Measurements from ENCODE around the gene ZNF746. TPM values are rescaled to one million over a fixed set of nuclear protein-coding genes. Genes with fewer than 3 reads are reported as not detected.

Gene ZNF746
- total RNA-seq, 2 donors from 2014 or later: 20.1 to 22.3 TPM

DNA sequence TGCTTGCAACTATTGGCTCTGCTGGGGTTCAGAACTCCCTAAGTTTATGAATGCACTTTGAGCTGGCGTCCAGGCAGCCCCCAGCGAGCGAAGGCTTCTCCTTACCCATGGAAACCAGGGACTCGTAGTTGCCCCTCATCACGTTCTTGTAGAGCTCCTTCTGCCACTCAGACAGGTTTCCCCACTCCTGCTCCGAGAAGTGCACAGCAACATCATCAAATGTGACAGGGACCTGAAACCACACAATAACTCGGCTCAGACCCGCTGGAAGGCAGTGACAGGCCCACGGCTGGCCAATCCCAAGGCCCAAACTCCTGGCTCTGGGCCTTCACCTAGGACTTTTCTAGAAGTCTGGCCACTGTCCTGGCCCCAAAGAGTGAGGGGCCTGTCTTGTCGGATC is 43.6 kb downstream of the ZNF746 start:
- Histone ChIP-seq H3K9me3 (ENCODE audit: control insufficient read depth, low read length) (no peaks in the 10 kb centered on the region), H3K9ac (ENCODE audit: extremely low read depth, low read length, poor library complexity, severe bottlenecking) (no peak overlapping the region), H3K4me3 (ENCODE audit: low read length) (no peak overlapping the region), H3K27me3 (ENCODE audit: control insufficient read depth, insufficient read depth, low read length, poor library complexity, severe bottlenecking) (no peaks in the 10 kb centered on the region), H3K4me1 (ENCODE audit: control insufficient read depth, insufficient read depth, low read length) (peaks cover 4% of the 10 kb centered on the region), H3K27ac (ENCODE audit: low read depth, low read length) (no peak overlapping the region), H3K36me3 (ENCODE audit: control insufficient read depth, insufficient read depth, low read length) (peaks cover 66% of the 10 kb centered on the region)
- no peak overlapping the region for H3K27ac Mint-ChIP-seq
- no peaks in the 10 kb centered on the region for H3K9me3 Mint-ChIP-seq
- H3K4me1 Mint-ChIP-seq: peaks cover 8% of the 10 kb centered on the region
- 94 to 95% methylated on average over 9 to 10 of the region's 10 CpGs for WGBS, 2 experiments (ENCODE audit: insufficient coverage in 1 of 2, insufficient read length in 1 of 2)
- TF ChIP-seq, protein P1, sequence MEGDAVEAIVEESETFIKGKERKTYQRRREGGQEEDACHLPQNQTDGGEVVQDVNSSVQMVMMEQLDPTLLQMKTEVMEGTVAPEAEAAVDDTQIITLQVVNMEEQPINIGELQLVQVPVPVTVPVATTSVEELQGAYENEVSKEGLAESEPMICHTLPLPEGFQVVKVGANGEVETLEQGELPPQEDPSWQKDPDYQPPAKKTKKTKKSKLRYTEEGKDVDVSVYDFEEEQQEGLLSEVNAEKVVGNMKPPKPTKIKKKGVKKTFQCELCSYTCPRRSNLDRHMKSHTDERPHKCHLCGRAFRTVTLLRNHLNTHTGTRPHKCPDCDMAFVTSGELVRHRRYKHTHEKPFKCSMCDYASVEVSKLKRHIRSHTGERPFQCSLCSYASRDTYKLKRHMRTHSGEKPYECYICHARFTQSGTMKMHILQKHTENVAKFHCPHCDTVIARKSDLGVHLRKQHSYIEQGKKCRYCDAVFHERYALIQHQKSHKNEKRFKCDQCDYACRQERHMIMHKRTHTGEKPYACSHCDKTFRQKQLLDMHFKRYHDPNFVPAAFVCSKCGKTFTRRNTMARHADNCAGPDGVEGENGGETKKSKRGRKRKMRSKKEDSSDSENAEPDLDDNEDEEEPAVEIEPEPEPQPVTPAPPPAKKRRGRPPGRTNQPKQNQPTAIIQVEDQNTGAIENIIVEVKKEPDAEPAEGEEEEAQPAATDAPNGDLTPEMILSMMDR (conservative IDR thresholded peaks at IDR 0.05): no peak
- H3K36me3 Mint-ChIP-seq (ENCODE audit: low read depth): peaks cover 51% of the 10 kb centered on the region
- peaks cover 3% of the 10 kb centered on the region for H3K27me3 Mint-ChIP-seq (ENCODE audit: insufficient read depth)
- no peak overlapping the region for H3K4me3 Mint-ChIP-seq
- no peak for DNase-seq

DNA sequence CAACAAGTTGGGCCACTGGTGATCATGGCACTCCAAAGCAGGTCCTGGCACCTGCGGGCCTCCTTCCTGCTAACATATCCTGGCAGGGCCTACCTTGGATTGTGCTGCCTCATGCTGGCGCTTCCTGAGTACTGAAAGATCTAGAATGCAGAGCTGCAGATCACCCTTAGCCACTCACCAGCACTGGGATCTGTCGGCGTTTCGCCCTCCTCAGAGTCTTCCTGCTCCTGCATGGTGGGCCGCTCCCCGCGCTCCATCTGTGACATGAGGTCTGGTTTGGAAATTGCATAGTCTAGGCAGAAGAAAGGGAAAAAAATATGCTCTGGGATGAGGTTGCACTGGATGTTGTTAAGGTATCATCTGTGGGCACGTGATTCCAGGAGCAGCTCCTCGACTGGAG is 46.8 kb downstream of the ZNF746 start:
- 96% methylated on average over 10 of the region's 10 CpGs; no CpG with 5 or more reads in 1 of the 2 experiments for WGBS, 2 experiments (ENCODE audit: insufficient coverage in 1 of 2, insufficient read length in 1 of 2)
- Mint-ChIP-seq H3K4me1 (no peaks in the 10 kb centered on the region), H3K27me3 (ENCODE audit: insufficient read depth) (no peaks in the 10 kb centered on the region), H3K9me3 (no peaks in the 10 kb centered on the region), H3K36me3 (ENCODE audit: low read depth) (peaks cover 62% of the 10 kb centered on the region), H3K4me3 (no peak overlapping the region), H3K27ac (peak overlapping the region; percentile 31)
- H3K36me3 ChIP-seq (ENCODE audit: control insufficient read depth, insufficient read depth, low read length): peaks cover 76% of the 10 kb centered on the region
- no peaks in the 10 kb centered on the region for H3K4me1 ChIP-seq (ENCODE audit: control insufficient read depth, insufficient read depth, low read length)
- TF ChIP-seq, protein P1 (conservative IDR thresholded peaks at IDR 0.05): no peak
- no peak overlapping the region for H3K9ac ChIP-seq (ENCODE audit: extremely low read depth, low read length, poor library complexity, severe bottlenecking)
- H3K9me3 ChIP-seq (ENCODE audit: control insufficient read depth, low read length): no peaks in the 10 kb centered on the region
- DNase-seq: peak; percentile 44
- H3K27me3 ChIP-seq (ENCODE audit: control insufficient read depth, insufficient read depth, low read length, poor library complexity, severe bottlenecking): no peaks in the 10 kb centered on the region
- no peak overlapping the region for H3K27ac ChIP-seq (ENCODE audit: low read depth, low read length)
- H3K4me3 ChIP-seq (ENCODE audit: low read length): no peak overlapping the region

DNA sequence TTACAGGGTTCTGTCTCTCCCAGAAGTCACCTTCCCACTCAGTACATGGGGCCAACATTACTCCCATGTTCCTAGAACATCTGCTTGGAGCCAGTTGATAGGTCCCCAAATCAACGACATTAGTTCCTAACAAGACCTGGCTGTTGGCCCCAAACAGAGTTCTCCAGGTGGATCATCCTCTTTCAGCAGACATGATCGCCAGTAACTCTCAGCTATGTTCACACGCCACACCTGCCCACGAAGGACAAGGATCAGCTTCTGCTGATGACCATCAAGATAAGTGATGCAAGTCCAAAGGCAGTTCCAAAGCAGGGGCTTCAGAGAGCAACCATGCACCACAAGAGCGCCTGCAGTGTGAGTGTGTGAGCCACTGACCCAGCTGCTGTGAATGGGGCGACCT is 47.7 kb downstream of the ZNF746 start:
- Histone ChIP-seq H3K27me3 (ENCODE audit: control insufficient read depth, insufficient read depth, low read length, poor library complexity, severe bottlenecking) (no peaks in the 10 kb centered on the region), H3K9ac (ENCODE audit: extremely low read depth, low read length, poor library complexity, severe bottlenecking) (no peak overlapping the region), H3K4me1 (ENCODE audit: control insufficient read depth, insufficient read depth, low read length) (no peaks in the 10 kb centered on the region), H3K4me3 (ENCODE audit: low read length) (no peak overlapping the region), H3K27ac (ENCODE audit: low read depth, low read length) (no peak overlapping the region), H3K9me3 (ENCODE audit: control insufficient read depth, low read length) (no peaks in the 10 kb centered on the region), H3K36me3 (ENCODE audit: control insufficient read depth, insufficient read depth, low read length) (peaks cover 74% of the 10 kb centered on the region)
- no peaks in the 10 kb centered on the region for H3K27me3 Mint-ChIP-seq (ENCODE audit: insufficient read depth)
- TF ChIP-seq, protein P1 (conservative IDR thresholded peaks at IDR 0.05): no peak
- no peaks in the 10 kb centered on the region for H3K4me1 Mint-ChIP-seq
- no peaks in the 10 kb centered on the region for H3K9me3 Mint-ChIP-seq
- H3K27ac Mint-ChIP-seq: no peak overlapping the region
- no peak overlapping the region for H3K4me3 Mint-ChIP-seq
- H3K36me3 Mint-ChIP-seq (ENCODE audit: low read depth): peaks cover 58% of the 10 kb centered on the region
- peak; percentile 20 for DNase-seq
- 93% methylated on average over 5 to 6 of the region's 6 CpGs for WGBS, 2 experiments (ENCODE audit: insufficient coverage in 1 of 2, insufficient read length in 1 of 2)

All from endodermal cell (in vitro differentiated cells).